Upper lobe of left lung (tissue), 4 donors: ENCODE data around the gene TBC1D12.
"Not testable (repeated sequence)": the region's sequence is repeated elsewhere in the genome, so short reads cannot be mapped to it uniquely, and the experiment has no call there.

ENCODE experiments used
- EP300 ChIP-seq, 4 donors: sonication (generic); formaldehyde crosslinking; IDR thresholded peaks; one replicate each; pipeline ENCODE4 v1.5.1; 2017; ENCODE audit warnings: antibody characterized with exemption in 4 of 4, control low read depth in 2 of 4
- POLR2AphosphoS5 ChIP-seq, 2 donors: sonication (generic); formaldehyde crosslinking; IDR thresholded peaks; one replicate each; pipeline ENCODE4 v1.5.1; 2017; ENCODE audit warnings: antibody characterized with exemption in 2 of 2
- TF ChIP-seq, protein P1 (sequence below), 6 experiments: fragments of 450-650 bp in 4 of 6; fragments of 200-600 bp in 2 of 6; sonication (generic) in 2 of 6; IDR thresholded peaks; one replicate each; pipeline ENCODE4 v1.5.1; 2016 to 2019; ENCODE audit warnings: antibody characterized with exemption in 6 of 6

DNA sequence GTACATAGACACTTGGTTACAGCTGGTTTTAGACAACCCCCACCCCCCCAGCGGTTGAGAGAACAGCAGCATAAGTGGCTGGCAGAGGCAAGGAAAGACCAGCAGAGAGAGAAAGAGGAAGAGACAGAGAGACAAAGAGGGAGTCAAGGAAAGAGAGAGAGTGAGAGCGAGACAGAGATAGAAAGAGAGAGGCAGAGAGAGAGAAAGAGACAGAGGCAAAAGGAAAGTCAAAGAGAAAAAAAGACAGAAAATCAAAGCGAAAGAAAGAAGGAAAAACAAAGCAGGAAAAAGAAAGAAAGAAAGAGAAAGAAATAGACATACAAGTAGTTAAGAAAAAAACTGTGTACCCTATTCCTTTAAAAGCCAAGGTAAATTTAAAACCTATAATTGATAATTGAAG lies 16.6 kb upstream of the TBC1D12 start:
- TF ChIP-seq, protein P1, sequence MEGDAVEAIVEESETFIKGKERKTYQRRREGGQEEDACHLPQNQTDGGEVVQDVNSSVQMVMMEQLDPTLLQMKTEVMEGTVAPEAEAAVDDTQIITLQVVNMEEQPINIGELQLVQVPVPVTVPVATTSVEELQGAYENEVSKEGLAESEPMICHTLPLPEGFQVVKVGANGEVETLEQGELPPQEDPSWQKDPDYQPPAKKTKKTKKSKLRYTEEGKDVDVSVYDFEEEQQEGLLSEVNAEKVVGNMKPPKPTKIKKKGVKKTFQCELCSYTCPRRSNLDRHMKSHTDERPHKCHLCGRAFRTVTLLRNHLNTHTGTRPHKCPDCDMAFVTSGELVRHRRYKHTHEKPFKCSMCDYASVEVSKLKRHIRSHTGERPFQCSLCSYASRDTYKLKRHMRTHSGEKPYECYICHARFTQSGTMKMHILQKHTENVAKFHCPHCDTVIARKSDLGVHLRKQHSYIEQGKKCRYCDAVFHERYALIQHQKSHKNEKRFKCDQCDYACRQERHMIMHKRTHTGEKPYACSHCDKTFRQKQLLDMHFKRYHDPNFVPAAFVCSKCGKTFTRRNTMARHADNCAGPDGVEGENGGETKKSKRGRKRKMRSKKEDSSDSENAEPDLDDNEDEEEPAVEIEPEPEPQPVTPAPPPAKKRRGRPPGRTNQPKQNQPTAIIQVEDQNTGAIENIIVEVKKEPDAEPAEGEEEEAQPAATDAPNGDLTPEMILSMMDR (IDR thresholded peaks at IDR 0.05) = not testable (repeated sequence)
- TF ChIP-seq EP300, POLR2AphosphoS5 (IDR thresholded peaks at IDR 0.05): not testable (repeated sequence)
